ENCODE data around the gene BLMH.
"Not testable (repeated sequence)": the region's sequence is repeated elsewhere in the genome, so short reads cannot be mapped to it uniquely, and the experiment has no call there.

Gene BLMH

DNA sequence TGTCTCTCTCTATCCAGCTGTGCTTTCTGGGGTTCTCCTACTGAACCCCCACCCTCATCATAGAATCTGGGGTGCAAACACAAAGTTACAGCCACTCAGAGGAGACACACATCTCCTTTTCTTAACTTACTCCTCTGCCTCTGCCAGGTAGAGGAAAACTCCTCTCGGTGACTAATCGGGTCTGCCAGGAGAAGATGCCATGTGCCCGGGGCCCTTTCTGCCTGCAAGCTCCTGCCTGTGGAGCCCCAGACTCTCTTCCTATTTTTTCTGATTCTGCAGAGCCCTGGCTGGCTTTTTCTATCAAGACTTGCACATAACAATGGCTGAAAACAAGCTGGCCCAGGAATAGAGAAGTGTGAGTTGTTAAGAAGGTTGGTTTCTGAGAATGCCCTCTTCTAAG is 66.6 kb downstream of the BLMH start:
- no peak for DNase-seq

DNA sequence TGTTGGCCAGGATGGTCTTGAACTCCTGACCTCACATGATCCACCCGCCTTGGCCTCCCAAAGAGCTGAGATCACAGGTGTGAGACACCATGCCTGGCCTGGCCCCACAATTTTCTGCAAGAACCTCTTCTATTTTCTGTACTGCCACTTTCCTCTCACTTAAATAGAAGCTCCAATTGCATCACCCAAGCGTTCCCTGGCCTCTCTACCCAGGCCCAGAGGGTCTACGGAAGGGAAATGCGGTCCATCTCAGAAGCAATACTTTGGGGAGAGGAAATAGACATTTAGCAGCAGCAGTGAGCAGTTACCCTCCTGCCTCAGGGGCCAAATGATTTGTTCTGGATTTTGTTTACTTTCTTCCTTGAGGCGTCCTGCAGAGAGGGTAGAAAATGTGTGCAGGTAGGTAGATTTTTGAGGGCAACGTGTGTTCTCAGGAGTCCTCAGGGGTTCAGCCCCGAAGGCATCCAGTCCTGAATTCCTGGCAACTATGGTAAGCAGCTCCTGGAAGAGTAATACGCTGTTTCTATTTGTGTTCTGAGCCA is 67.3 kb downstream of the BLMH start:
- no peak for DNase-seq

DNA sequence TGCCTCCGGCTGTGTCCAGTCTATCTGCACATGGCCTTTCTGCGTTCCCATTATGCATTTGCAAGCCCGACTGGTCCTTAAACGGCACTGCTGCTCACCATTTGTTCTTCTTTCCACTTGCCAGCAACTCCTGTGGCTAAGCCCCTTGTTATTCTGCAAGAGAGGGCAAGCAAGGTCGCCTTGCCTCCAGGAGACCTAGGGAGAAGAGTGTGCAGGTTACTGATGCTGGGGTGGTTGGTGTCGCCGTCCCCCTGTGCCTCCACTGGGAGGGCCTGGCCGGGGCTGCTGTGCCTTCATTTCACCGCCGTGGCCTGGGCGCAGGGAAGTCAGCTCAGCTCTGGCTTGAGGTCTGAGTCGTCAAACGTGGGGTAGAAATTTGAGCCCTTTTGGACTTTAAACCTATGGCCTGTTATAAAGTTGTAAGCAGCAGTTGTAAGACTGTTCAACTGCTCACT is 69.0 kb downstream of the BLMH start:
- DNase-seq: no peak

DNA sequence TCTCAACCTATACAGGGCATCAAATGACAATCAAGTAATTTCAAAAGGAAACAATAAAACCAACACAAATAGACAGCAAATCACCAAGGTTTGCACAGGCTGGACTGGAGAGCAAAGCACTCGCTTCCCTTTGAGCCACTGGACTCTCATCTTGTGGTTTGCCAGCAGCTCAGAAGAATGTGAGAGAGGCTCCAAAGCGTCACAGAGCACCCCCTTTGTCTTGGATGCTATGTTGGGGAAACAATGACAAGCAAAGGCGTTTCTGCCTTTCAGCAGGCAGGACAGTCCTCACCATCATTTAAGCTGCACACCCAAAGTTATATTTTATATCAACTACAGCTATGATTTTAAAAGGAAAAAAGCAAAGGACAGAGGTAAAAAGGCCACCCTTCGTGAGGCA is 69.5 kb downstream of the BLMH start:
- no peak for DNase-seq

DNA sequence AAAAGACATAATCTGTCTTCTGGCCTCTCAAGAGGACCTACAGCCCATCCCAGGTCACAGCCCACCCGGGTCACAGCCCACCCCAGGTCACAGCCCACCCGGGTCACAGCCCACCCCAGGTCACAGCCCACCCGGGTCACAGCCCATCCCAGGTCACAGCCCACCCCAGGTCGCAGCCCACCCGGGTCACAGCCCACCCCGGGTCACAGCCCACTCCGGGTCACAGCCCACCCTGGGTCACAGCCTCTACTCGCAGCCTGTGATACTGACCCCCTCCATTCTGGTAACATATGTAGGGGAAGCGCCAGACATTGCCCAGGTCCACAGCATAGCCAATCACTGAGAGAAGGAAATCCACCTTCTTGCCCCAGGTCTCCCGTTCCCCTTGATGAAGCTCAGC is 70.4 kb downstream of the BLMH start:
- no peak for DNase-seq

DNA sequence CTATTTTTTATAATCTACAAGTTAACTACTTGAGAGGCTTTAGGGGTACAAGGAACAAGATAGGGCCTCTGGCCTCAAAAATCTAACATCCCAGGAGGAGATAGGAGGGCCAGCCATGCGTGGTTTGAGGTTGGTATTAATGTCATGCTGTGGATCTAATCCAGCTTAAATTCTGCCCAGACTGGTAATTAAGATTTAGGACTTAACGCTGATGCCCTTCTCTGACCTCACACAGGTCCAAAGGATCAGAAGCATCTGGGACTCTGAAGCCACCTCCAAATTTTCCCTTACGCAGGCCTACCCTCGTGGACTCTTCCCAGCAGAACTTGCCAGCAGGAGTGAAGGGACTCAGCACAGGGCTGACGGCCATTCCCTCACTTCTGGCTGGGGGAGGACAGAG is 71.3 kb downstream of the BLMH start:
- no peak for DNase-seq

DNA sequence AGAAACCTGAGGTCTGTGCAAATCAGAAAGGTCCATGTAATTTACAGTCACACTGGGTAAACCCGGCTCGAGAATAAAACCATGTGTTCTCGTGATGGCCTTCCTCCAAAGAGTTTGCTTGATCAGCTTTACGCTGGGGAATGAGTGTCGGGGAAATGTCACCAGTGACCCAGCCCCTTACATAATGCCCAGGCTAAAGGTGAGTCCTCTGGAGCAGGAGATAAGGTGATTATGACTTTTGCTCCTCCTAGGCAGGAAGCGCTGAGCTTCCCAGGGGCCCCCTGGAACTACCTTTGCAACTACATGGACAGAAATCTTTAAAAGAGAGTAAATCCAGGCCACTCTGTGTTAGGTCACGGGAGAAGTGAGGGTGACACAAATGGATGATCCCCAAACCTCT is 71.9 kb downstream of the BLMH start:
- no peak for DNase-seq

DNA sequence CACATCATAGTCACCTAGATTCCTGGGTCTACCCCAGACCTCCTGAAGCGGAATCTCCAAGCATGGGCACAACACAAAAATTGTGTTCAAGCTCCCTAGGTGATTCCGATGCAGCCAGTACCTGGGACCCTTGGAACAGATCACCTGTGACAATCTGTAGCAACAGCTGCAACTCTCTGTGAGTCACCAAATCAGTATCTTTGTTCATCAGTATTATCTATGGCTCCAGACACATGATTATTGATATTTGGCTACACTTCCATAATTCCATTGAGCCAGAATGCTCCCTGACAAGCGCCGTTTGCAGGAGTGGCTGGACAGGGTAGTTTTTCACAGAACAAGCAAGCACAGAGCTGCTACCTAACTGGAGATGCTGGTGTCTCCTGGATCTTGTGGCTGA is 72.4 kb downstream of the BLMH start:
- DNase-seq: no peak

DNA sequence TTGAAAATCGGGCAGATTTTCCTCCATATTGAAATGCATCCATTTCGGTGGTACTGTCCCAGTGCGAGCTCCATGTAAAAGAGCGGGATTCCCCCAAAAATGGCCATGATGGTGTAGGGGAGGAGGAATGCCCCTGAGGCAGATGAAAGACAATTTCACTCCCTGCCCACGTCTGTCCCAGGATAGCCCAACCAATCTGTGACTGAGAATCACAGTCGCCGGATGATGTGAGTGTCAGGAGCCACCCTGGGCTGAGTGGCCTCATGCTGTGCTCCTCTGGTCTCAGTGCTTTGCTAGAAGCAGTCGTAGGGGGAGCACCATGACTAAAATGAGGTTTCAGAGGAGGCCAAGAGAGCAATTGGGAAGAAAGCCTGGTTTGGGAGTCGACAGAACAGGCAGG is 72.9 kb downstream of the BLMH start:
- no peak for DNase-seq

DNA sequence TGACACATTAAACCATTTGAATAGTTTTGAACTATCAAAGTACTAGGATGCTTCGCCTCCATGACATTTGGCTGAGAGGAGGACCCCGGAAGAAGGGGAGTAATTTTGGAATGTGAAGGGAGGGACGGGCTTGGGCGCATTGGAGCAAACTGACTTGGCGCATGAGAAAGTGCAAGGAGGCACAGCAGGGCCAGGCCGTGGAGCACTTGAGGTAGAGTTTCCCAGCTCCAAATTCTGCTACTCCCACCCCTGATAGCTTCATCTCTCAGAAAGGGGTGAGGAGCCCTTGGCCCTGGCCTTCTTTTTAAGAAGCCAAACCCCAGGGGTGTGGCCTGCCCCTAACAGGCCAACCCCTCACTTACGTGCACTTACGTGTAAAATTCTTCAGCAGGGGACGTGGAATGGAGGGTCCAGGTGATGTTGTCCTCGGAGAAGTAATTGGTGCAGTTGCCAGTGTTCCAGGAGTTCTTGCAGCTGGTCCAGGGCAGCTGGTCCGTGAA is 73.9 kb downstream of the BLMH start:
- DNase-seq: no peak

DNA sequence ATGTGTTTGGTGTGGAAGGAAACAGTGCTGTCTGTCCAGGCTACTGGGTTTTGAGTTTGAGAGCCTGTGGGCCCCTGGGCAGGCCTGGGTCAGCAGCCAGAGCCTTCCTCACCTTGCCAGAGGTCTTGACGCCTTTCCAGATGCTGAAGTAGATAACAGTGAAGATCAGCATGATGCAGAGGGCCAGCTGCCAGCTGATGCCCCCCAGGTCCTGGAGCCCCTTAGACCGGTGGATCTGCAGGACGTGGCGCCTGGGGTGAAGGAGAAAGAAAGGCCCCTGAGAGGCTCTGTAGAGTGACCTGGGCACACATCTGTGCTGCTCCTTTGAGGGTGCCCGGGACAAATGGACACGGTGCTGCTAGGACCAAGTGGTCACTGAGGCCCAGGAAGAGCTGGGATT is 74.7 kb downstream of the BLMH start:
- no peak for DNase-seq

DNA sequence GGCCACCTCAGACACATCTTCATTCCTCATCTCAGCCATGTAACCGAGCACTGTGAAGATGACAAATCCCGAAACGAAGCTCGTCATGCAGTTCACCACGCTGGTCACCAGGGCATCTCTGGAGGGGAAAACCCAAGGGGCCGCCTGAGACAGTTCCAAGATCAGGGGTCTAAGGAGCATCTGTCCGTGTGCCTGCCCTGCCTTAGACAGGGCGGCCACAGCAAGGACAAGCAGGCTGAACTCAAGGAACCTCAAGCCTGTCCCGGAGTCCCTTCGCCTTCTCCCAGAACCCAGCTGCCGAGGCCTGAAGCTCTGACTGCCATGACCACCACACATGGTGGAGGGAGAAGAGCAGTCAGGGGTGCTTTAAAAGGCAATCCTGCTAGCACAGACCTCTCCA is 79.0 kb downstream of the BLMH start:
- no peak for DNase-seq

DNA sequence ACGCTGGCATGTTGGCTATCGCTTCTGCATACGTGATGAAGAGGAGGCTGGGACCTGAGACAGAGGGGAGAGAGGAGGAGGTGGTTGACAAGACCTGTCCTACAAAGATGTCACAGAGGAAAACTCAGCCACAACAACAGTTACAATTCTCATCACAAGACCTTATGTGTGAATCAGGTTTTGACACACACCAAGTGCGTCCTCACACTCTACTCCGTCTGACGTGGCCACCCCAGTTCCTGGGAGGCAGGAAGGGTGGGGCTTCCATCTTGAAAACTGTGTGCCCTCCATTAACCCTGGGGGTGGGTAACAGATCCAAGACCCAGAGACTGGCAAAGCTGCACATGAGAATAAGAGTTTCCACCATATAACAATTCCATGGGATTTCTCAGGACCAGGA is 80.4 kb downstream of the BLMH start:
- DNase-seq: no peak

DNA sequence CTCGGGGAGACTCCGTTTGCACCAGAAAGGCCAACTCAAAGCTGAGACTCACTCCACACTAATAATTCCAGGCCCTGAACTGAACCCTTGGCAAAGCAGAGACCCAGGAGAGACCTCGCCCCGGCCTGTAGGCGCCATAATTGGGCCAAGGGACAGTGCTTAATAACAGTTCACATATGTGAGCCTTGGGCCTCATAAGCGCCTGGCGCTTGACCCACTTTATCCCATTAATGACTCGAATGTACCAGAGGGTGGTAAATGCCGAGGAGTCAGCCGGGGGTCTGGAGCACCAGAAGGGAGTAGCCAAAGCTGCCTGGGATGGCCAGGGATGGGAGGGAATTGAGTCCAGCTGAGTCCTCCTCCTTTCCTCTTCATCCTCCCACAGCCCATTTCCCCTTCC is 80.8 kb downstream of the BLMH start:
- DNase-seq: no peak

DNA sequence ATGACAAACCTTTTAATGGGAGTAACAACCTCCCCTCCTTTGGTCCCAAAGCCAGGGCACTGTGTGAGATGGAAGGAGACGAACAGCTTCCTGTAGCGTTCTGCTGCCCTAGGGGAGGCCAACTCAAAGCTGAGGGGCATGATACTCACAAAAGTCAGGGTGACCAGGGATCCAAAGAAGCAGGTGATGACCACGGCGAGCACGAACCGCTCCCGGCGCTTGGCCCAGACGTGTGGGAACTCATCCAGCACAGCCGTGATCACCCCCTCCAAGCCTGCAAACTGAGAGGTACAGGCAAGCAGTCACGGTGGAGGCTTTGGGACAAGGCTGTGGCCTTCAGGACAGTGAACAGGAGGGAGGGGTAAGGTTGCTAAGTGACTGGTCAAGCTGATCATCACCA is 81.4 kb downstream of the BLMH start:
- no peak for DNase-seq

DNA sequence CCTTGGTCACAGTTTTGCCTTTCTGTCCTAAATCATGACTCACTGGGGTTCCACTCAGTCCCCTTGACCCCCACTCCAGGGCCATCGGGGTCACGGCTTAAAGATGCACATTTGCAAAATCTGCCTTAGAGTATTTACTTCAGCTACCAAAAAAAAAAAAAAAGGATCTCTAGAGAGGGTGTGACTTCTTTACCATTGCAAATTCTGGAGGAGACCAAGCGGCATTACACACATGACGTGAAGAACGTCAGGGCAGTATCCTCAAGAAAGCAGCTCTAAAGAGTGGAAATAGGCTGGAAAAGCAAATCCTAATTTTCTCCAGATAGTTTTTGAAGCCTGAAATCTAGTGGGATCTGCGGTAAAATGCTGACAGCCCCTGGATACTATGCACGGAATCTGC is 81.8 kb downstream of the BLMH start:
- DNase-seq: no peak

DNA sequence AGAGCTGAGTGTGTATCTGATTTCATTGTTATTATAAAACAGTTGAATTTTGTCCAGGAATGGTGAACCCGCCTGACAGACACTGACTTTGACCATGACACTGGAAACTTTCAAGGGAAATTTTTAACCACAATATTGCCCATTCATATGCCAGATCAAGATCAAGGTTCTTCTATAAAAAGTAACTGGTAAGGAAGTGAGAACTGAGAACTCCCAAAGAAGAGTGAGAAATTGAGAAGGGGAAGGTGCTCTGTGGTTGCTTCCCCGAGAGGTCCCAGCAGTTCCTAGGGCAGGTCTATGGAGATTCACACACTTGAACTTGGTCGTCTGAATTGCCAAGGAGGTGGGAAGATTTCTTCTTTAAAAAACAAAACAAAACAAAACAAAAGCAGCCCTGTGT is 83.5 kb downstream of the BLMH start:
- DNase-seq: no peak

DNA sequence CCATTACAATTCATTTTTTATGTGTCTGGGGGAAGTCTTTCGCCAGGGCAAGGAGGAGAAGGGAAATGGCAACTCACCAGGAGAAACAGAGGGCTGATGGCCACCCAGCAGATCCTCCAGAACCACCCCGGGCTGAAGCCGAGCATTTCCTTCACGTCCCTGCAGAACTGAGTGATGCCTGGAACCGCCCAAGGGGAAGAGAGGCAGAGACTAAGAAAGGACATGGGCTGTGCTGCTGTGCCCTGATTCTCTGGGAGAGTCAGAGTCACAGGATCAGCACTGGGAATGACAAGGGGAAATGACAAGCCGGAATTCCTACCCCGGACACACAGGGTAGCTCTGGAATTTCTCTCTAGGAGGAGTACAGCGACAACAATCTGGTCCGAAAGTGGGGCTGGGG is 84.1 kb downstream of the BLMH start:
- no peak for DNase-seq

DNA sequence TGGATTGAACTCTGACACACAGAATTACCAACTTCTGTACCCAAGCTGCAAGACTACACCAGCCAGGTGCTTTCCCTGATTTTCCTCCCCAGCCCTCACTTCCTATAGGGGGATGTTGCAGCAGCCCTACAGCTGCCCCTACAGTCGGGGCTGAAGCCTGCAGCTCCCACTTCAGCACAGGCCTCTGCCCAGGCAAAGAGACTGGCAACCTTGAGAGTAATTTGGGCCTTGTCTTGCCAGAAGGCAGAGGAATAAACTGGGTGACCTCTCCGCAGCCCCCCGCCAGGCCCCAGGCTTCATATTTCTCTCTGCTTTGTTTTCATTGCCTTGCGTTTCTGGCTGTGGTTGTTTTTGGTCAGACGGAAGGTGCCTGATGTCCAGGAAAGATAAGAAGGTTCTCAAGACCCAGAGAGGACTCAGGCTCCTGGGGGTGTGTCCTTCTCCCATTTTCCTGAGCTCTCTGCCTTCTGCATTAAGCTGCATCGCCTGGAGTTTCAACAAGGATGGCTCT is 88.2 kb downstream of the BLMH start:
- DNase-seq: no peak

DNA sequence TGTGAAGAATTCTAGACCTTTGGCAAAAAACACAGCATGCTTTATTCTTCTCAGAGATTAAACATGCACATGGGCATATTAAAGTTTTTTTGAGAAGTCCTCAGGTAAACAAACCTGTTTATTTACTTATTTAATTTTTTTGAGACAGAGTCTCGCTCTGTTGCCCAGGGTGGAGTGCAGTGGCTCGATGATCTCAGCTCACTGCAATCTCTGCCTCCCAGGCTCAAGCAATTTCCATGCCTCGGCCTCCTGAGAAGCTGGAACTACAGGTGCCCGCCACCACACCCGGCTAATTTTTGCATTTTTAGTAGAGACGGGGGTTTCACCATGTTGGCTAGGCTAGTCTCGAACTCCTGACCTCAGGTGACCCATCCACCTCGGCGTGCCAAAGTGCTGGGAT is 91.1 kb downstream of the BLMH start:
- not testable (repeated sequence) for DNase-seq

DNA sequence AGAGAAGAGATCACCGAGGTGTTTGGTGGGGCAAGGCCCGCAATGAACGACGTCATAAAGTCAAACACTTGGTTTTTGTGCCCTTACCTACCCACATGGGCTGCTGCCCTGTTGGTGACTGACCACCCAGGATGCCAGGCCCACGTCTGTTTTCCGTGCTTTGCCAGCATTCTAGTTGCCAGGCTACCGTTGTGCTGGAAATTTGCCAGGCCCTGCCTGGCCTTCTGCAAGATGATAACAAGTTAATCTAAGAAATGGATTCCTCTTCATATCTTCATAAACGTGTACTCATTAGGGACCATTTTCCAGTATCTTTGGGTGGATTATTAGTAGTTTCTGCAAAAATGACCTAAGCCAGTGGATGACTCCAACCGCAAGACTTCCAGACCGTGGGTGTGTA is 91.6 kb downstream of the BLMH start:
- no peak for DNase-seq

DNA sequence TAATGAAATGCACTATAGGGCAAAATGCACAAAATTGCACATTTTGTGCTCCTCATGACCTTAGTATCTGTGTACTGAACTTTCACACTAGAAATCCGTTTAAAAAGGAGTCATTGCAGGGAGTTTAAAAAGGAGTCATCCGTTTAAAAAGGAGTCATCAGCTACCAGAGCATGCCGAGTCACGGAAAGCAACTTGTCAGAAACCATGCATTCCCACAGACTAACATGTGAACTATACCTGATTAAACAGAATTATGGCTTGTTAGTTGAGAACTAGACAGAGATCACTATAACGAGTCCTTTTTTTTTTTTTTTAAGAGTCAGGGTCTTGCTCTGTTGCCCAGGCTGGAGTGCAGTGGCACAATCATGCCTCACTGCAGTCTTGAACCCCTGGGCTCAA is 92.1 kb downstream of the BLMH start:
- no peak for DNase-seq
